ENCODE results near the gene CMTM1. TPM values are rescaled to one million over a fixed set of nuclear protein-coding genes. Genes with fewer than 3 reads are reported as not detected.

CMTM1 gene
- total and polyA plus RNA-seq, 2 experiments from 2014 or later, result 1.4 to 1.9 TPM

- no peaks in the 10 kb centered on the region for H3K4me1 ChIP-seq (ENCODE audit: insufficient read depth)
- H3F3A ChIP-seq (replicated peaks; ENCODE audit: low read depth), result no peaks in the 10 kb centered on the region
- no peak overlapping the region for H3K4me2 ChIP-seq
- H3K4me1 Mint-ChIP-seq, result no peaks in the 10 kb centered on the region
- H4K20me1 ChIP-seq (replicated peaks; ENCODE audit: insufficient read depth), result no peaks in the 10 kb centered on the region
- H3K27ac Mint-ChIP-seq, result no peak overlapping the region
- peaks cover 1% of the 10 kb centered on the region; the same call in 1 of the 3 replicates for H3K36me3 Mint-ChIP-seq (ENCODE audit: low read depth)
- H3K27me3 ChIP-seq (ENCODE audit: insufficient read depth), result peaks cover 12% of the 10 kb centered on the region
- TF ChIP-seq EZH2phosphoT487 (IDR thresholded peaks at IDR 0.05; ENCODE audit: unreplicated experiment) (no peak), NANOG (IDR thresholded peaks at IDR 0.05; ENCODE audit: borderline replicate concordance) (no peak), ZNF114 (CRISPR knock-in tag; IDR thresholded peaks at IDR 0.05) (no peak), REST (IDR thresholded peaks at IDR 0.05; ENCODE audit: unreplicated experiment) (no peak)
- peaks cover 5% of the 10 kb centered on the region for H3K27me3 Mint-ChIP-seq (ENCODE audit: insufficient read depth, low read depth, poor library complexity)
- H3K4me3 Mint-ChIP-seq, result no peak overlapping the region
- ATAC-seq, result no peak
- no peak for DNase-seq (ENCODE audit: low spot score)
- no peak overlapping the region for H3K4me3 ChIP-seq
- no peaks in the 10 kb centered on the region for H3K9me3 Mint-ChIP-seq
- no peak overlapping the region for H3K27ac ChIP-seq (ENCODE audit: low read depth)
- no peaks in the 10 kb centered on the region for H3K36me3 ChIP-seq (ENCODE audit: insufficient read depth)
- no peaks in the 10 kb centered on the region for H3K9me2 ChIP-seq (ENCODE audit: insufficient read depth)
- H2AFZ ChIP-seq, result no peak overlapping the region
- H3K79me2 ChIP-seq (replicated peaks; ENCODE audit: insufficient read depth), result no peaks in the 10 kb centered on the region
Observed at GRCh38 chr16:66572356-66572755, 6.1 kb downstream of the CMTM1 start.

GRCh38 chr16:66574081-66574480 is 7.8 kb downstream of the CMTM1 start:
- TF ChIP-seq JUNB (IDR thresholded peaks at IDR 0.05; ENCODE audit: unreplicated experiment) (no peak), STAT1 (IDR thresholded peaks at IDR 0.05; ENCODE audit: unreplicated experiment) (no peak), REST (IDR thresholded peaks at IDR 0.05; ENCODE audit: unreplicated experiment) (no peak)
- DNase-seq (ENCODE audit: low spot score), result no peak
- H3K27me3 Mint-ChIP-seq (ENCODE audit: insufficient read depth, low read depth, poor library complexity), result peaks cover 22% of the 10 kb centered on the region
- no peaks in the 10 kb centered on the region for H4K20me1 ChIP-seq (replicated peaks; ENCODE audit: insufficient read depth)
- no peak overlapping the region for H3K27ac Mint-ChIP-seq
- no peak overlapping the region for H3K4me2 ChIP-seq
- peaks cover 29% of the 10 kb centered on the region for H3K27me3 ChIP-seq (ENCODE audit: insufficient read depth)
- no peaks in the 10 kb centered on the region for H3K36me3 Mint-ChIP-seq (ENCODE audit: low read depth)
- H3K27ac ChIP-seq (ENCODE audit: low read depth), result no peak overlapping the region
- H2AFZ ChIP-seq, result no peak overlapping the region
- no peaks in the 10 kb centered on the region for H3F3A ChIP-seq (replicated peaks; ENCODE audit: low read depth)
- H3K9me3 Mint-ChIP-seq, result no peaks in the 10 kb centered on the region
- H3K4me1 Mint-ChIP-seq, result peaks cover 8% of the 10 kb centered on the region; the same call in 2 of the 3 replicates
- no peaks in the 10 kb centered on the region for H3K79me2 ChIP-seq (replicated peaks; ENCODE audit: insufficient read depth)
- no peak for ATAC-seq
- H3K36me3 ChIP-seq (ENCODE audit: insufficient read depth), result no peaks in the 10 kb centered on the region
- 0 out of 2 replicates have a peak, but pooled peaks cover 8% of the 10 kb centered on the region for H3K4me1 ChIP-seq (ENCODE audit: insufficient read depth)
- no peak overlapping the region for H3K4me3 ChIP-seq
- H3K4me3 Mint-ChIP-seq, result no peak overlapping the region
- no peaks in the 10 kb centered on the region for H3K9me2 ChIP-seq (ENCODE audit: insufficient read depth)
